ENCODE results near the gene MCC. TPM values are rescaled to one million over a fixed set of nuclear protein-coding genes. Genes with fewer than 3 reads are reported as not detected.
A peak's percentile ranks its signal among the peaks of the same experiment; 100 is the strongest.

The MCC gene
- total and polyA plus RNA-seq, 12 donors = 4.2 to 34.1 (median 25.2) TPM

GRCh38 chr5:113036321-113036720 is 451.9 kb downstream of the MCC start:
- H3K27me3 ChIP-seq = no peaks in the 10 kb centered on the region
- peaks cover 0 to 67% (median 16%) of the 10 kb centered on the region in 9 donors for H3K36me3 ChIP-seq
- no peak overlapping the region for H3K4me3 ChIP-seq
- TF ChIP-seq, protein P1, sequence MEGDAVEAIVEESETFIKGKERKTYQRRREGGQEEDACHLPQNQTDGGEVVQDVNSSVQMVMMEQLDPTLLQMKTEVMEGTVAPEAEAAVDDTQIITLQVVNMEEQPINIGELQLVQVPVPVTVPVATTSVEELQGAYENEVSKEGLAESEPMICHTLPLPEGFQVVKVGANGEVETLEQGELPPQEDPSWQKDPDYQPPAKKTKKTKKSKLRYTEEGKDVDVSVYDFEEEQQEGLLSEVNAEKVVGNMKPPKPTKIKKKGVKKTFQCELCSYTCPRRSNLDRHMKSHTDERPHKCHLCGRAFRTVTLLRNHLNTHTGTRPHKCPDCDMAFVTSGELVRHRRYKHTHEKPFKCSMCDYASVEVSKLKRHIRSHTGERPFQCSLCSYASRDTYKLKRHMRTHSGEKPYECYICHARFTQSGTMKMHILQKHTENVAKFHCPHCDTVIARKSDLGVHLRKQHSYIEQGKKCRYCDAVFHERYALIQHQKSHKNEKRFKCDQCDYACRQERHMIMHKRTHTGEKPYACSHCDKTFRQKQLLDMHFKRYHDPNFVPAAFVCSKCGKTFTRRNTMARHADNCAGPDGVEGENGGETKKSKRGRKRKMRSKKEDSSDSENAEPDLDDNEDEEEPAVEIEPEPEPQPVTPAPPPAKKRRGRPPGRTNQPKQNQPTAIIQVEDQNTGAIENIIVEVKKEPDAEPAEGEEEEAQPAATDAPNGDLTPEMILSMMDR (IDR thresholded peaks at IDR 0.05) = no peak
- H3K27ac ChIP-seq = no peak overlapping the region
- intact Hi-C loops (cut with DNase I) = no loop called here
- ATAC-seq (no peak), DNase-seq (no peak)
- WGBS, 2 donors = 90% methylated on average over 4 of the region's 4 CpGs
- peaks cover 3 to 39% (median 27%) of the 10 kb centered on the region in 9 donors for H3K4me1 ChIP-seq
- H3K9me3 ChIP-seq = no peaks in the 10 kb centered on the region

DNA sequence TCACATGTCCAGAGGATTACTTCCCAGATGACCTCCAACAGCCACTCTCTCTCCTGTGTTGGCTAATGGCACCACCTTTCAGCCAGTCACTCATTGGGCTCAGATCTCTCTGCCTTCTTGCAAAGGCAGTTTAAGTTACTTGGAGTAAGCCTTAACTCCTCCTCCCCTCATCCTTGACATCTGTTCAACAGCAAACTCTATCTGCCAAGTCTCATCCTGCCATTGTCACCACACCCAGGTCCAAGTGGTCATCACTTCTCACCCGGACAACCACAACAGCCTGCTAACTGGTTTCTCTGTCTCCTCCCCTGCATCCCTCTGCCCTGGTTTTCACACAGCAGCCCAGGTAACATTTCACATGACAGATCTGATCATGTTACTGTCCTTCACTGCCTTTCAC is 453.2 kb downstream of the MCC start:
- no peak overlapping the region for H3K4me3 ChIP-seq
- H3K9me3 ChIP-seq = no peaks in the 10 kb centered on the region
- peaks cover 3 to 44% (median 27%) of the 10 kb centered on the region in 9 donors for H3K4me1 ChIP-seq
- ATAC-seq = no peak
- peaks cover 0 to 61% (median 16%) of the 10 kb centered on the region in 9 donors for H3K36me3 ChIP-seq
- TF ChIP-seq, protein P1 (IDR thresholded peaks at IDR 0.05) = no peak
- H3K27ac ChIP-seq = peak overlapping the region in 4 of 10 donors; percentile 37 to 69 (median 44)
- intact Hi-C loops (cut with DNase I) = no loop called here
- 59 to 78% methylated on average over 1 of the region's 1 CpG for WGBS, 2 donors
- no peaks in the 10 kb centered on the region for H3K27me3 ChIP-seq
- no peak for DNase-seq

- DNase-seq = peak in 1 of 2 donors; percentile 35
- intact Hi-C loops (cut with DNase I) = no loop called here
Measured at GRCh38 chr5:113034182-113034773, 454.0 kb downstream of the MCC start.

GRCh38 chr5:113031557-113031956 is 456.7 kb downstream of the MCC start:
- intact Hi-C loops (cut with DNase I) = no loop called here
- 76 to 80% methylated on average over 2 of the region's 2 CpGs for WGBS, 2 donors
- H3K27ac ChIP-seq = peak overlapping the region in 3 of 10 donors; percentile 10 to 33 (median 26)
- no peaks in the 10 kb centered on the region for H3K27me3 ChIP-seq
- no peak overlapping the region for H3K4me3 ChIP-seq
- peaks cover 3 to 51% (median 34%) of the 10 kb centered on the region in 9 donors for H3K4me1 ChIP-seq
- peaks cover 0 to 60% (median 26%) of the 10 kb centered on the region in 9 donors for H3K36me3 ChIP-seq
- TF ChIP-seq, protein P1 (IDR thresholded peaks at IDR 0.05) = no peak
- no peaks in the 10 kb centered on the region for H3K9me3 ChIP-seq
- DNase-seq (no peak), ATAC-seq (peak in 1 of 8 donors; percentile 8)

More at GRCh38 chr5:113034182-113034773, 454.0 kb downstream of the MCC start:
- H3K27ac ChIP-seq = peak overlapping the region in 6 of 10 donors; percentile 10 to 69 (median 38)
- no peak overlapping the region for H3K4me3 ChIP-seq
- peaks cover 0 to 60% (median 16%) of the 10 kb centered on the region in 9 donors for H3K36me3 ChIP-seq
- peak; percentile 30 to 75 (median 52) for ATAC-seq
- H3K9me3 ChIP-seq = no peaks in the 10 kb centered on the region
- 86 to 87% methylated on average over 13 of the region's 13 CpGs for WGBS, 2 donors
- peaks cover 3 to 51% (median 33%) of the 10 kb centered on the region in 9 donors for H3K4me1 ChIP-seq
- TF ChIP-seq, protein P1 (IDR thresholded peaks at IDR 0.05) = no peak
- no peaks in the 10 kb centered on the region for H3K27me3 ChIP-seq

Data from heart right ventricle (tissue), 16 donors.